ENCODE results near the gene PALM. TPM values are rescaled to one million over a fixed set of nuclear protein-coding genes. Genes with fewer than 3 reads are reported as not detected.

The PALM gene
- total and polyA plus RNA-seq, 9 donors: 2.9 to 169 (median 118) TPM

- peak; percentile 84 to 90 (median 87) for DNase-seq
- no peaks in the 10 kb centered on the region for H3K27me3 ChIP-seq
- TF ChIP-seq EP300 (IDR thresholded peaks at IDR 0.05) (peak; percentile 29), CTCF (IDR thresholded peaks at IDR 0.05) (no peak)
- peak overlapping the region; percentile 43 for H3K4me3 ChIP-seq
- H3K9me3 ChIP-seq: no peaks in the 10 kb centered on the region
- H3K4me1 ChIP-seq (ENCODE audit: insufficient read depth): peaks cover 22% of the 10 kb centered on the region
- peak overlapping the region; percentile 70 to 74 for H3K27ac ChIP-seq
- 1 to 2% (median 1%) methylated on average over 12 to 15 of the region's 15 CpGs for WGBS, 3 donors
- intact Hi-C loops (cut with DNase I): loop anchor here in 2 of 4 donors (5.0 to 10.0 kb wide), 2 partner anchors 45 to 258 kb away; no protein-coding TSS in a partner anchor
- H3K36me3 ChIP-seq: no peaks in the 10 kb centered on the region
Measured at GRCh38 chr19:677201-677600, 31.5 kb upstream of the PALM start.

GRCh38 chr19:677601-678436 is 30.9 kb upstream of the PALM start:
- Histone ChIP-seq H3K27ac (peak overlapping the region; percentile 70 to 74), H3K4me3 (peak overlapping the region; percentile 43), H3K36me3 (no peaks in the 10 kb centered on the region), H3K4me1 (ENCODE audit: insufficient read depth) (peaks cover 22% of the 10 kb centered on the region), H3K27me3 (no peaks in the 10 kb centered on the region), H3K9me3 (no peaks in the 10 kb centered on the region)
- WGBS, 3 donors: 37 to 43% (median 38%) methylated on average over 21 to 22 of the region's 22 CpGs
- DNase-seq: peak in 2 of 5 donors; percentile 55 to 63
- intact Hi-C loops (cut with DNase I): loop anchor here in 2 of 4 donors (5.0 to 10.0 kb wide), 2 partner anchors 44 to 257 kb away; no protein-coding TSS in a partner anchor
- TF ChIP-seq EP300 (IDR thresholded peaks at IDR 0.05): no peak
- TF ChIP-seq CTCF (IDR thresholded peaks at IDR 0.05): no peak
- no peak for TF ChIP-seq POLR2A (IDR thresholded peaks at IDR 0.05)

- peak in 3 of 5 donors; percentile 62 to 63 (median 63) for DNase-seq
- Histone ChIP-seq H3K36me3 (no peaks in the 10 kb centered on the region), H3K4me3 (no peak overlapping the region), H3K9me3 (no peaks in the 10 kb centered on the region), H3K27me3 (no peaks in the 10 kb centered on the region), H3K4me1 (ENCODE audit: insufficient read depth) (peaks cover 22% of the 10 kb centered on the region), H3K27ac (peak overlapping the region; percentile 91 to 95)
- WGBS, 3 donors: 85 to 89% (median 87%) methylated on average over 16 of the region's 16 CpGs
- intact Hi-C loops (cut with DNase I): loop anchor here in 2 of 4 donors (5.0 to 10.0 kb wide), 2 partner anchors 43 to 256 kb away; no protein-coding TSS in a partner anchor
- no peak for TF ChIP-seq POLR2A (IDR thresholded peaks at IDR 0.05)
- TF ChIP-seq CTCF (IDR thresholded peaks at IDR 0.05): no peak
- no peak for TF ChIP-seq EP300 (IDR thresholded peaks at IDR 0.05)
Measured at GRCh38 chr19:678791-679388, 29.8 kb upstream of the PALM start.

- TF ChIP-seq EP300 (IDR thresholded peaks at IDR 0.05) (peak; percentile 91), POLR2A (IDR thresholded peaks at IDR 0.05) (no peak)
- WGBS, 3 donors: 2 to 3% (median 3%) methylated on average over 54 to 69 of the region's 69 CpGs
- Histone ChIP-seq H3K36me3 (no peaks in the 10 kb centered on the region), H3K27ac (peak overlapping the region; percentile 91 to 95), H3K4me3 (peak overlapping the region; percentile 59), H3K9me3 (no peaks in the 10 kb centered on the region), H3K27me3 (no peaks in the 10 kb centered on the region), H3K4me1 (ENCODE audit: insufficient read depth) (peaks cover 17% of the 10 kb centered on the region)
- DNase-seq: peak; percentile 78 to 92 (median 88)
- intact Hi-C loops (cut with DNase I): loop anchor here in 2 of 4 donors (5.0 to 10.0 kb wide), 2 partner anchors 43 to 255 kb away; no protein-coding TSS in a partner anchor
Measured at GRCh38 chr19:679418-680286, 29.1 kb upstream of the PALM start.
